GM21717 (cell line): ENCODE results near the gene SPOCK2.
"Not testable (repeated sequence)": the region's sequence is repeated elsewhere in the genome, so short reads cannot be mapped to it uniquely, and the experiment has no call there.

Source experiments
- ATAC-seq: cut with Tn5 transposase; IDR thresholded peaks from one replicate; pipeline ENCODE4 v1.9.1; 2021; ENCODE audit warnings: mild to moderate bottlenecking, moderate library complexity; ENCODE audit not compliant: unreplicated experiment

SPOCK2 gene

DNA sequence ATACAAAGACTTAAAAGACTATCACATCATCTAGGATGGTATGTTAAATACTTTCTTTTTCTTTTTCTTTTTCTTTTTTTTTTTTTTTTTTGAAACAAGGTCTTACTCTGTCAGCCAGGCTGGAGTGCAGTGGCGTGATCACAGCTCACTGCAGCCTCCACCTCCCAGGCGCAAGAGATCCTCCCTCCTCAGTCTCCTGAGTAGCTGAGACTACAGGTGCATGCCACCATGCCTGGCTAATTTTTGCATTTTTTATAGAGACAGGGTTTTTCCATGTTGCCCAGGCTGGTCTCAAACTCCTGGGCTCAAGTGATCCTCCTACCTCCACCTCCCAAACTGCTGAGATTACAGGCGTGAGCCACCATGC lies 19.6 kb upstream of the SPOCK2 start:
- ATAC-seq: not testable (repeated sequence)

DNA sequence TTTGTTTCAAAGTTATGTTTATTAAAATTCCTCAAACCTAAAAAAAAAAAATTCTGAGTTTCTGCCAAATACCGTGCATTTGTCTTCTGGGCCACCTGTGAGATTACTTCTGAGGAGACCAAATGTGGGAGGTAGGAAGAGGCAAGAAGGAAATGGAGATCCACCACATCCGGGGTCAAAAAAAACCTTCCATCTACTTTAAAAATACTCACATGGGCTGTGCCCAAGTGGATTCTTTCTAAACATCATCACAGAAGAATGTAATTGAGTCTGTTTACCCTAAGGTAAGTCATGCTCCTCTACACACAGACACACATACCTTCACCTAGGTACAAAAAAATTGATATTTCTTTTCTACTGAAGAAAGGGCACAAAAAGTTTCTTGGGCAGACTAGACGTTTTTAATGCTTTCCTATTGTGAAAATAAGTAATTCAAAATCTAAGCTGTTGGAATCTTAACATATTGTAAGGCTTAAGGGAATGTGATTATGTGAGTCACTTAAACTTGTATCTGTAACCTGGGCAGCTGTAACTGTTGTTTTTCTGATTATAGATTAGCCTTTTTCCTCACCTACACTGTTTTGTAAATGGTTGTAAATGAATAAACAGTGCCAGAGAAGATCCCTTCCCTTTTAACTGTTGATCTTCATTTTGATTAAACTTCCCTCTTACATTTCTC lies 19.1 kb upstream of the SPOCK2 start:
- ATAC-seq: no peak

DNA sequence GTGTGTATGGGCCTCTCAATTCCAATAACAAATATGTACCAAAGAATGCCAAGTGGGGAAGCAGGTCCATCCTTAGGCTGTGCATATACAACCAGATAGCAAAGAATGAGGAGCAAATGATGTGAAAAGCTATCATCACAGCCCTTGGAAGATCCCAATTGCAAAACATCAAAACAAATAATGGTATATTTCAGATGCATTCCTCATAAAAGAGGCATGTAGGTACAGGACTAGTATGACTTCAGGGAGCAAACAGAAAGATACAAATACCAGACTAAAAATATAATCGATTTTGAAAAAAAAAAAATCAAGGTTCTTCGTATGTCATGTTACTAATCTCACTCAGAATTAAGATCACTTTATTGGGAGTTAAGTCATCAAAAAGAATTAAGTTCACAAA lies 18.5 kb upstream of the SPOCK2 start:
- no peak for ATAC-seq

DNA sequence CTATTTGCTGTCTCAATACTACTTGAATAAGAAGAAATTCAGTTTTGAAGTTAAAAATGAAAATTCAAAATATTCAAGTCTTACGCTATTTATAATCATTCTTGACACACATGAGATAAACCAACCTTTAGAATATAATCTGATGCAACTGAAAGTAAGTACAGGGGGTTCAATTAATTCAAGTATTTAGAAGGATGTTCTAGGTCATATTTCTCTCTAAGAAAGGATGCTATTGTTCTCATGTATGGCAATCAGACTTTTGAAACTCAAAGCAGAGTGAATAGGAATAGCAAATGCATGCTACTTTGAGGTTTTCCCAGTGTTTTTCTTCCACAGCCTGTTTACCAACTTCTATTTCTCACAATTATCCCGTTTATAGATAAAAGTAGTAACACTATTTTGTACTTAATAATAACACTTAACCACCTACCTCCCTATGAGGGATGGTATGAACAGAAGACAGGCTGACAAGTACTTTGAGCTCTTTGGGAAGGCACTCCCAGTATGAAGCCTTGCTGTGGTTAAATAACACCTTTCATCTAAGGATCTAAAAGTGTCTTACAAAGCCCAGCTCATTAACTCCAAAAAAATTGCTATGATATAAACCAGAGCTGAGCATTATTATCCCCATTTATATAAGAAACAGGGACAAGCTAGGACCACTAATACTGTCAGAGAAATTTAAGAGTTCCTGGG lies 18.0 kb upstream of the SPOCK2 start:
- ATAC-seq: no peak

DNA sequence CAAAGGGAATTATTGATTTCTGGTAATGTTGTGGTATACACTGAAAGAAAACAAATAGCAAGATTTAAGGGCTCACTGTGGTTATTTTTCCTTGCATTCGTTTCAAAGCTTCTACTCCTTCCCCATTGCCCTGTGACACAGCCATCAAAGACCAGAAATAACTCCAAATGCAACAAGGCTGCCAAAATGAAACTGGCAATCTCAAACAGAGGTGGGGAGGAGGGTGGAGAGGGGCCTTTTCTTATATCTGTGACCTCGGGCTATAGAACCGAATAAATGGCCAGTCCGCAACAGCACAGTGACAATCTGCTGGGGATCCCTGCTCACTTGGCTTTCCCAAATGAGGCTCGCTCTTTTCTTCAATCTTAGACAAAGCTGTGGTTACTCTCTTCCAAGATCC lies 17.4 kb upstream of the SPOCK2 start:
- no peak for ATAC-seq

DNA sequence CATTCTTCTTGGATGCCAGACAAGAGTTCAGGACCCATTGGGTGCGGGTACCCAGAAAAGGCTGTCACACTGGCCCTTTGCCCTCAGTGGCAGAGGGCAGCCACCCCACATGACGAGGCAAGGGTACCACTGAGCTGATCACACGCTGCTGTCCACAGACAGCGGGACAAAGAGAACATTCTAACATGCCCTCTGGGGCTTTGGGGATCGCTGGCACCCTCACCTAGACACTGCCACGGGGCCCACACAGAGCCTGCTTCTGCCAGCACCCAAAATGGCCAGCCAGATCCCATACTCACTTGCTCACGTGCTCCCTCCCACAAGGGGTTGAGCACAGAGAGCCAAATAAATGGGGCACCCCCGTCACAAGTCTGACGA lies 16.7 kb upstream of the SPOCK2 start:
- no peak for ATAC-seq

DNA sequence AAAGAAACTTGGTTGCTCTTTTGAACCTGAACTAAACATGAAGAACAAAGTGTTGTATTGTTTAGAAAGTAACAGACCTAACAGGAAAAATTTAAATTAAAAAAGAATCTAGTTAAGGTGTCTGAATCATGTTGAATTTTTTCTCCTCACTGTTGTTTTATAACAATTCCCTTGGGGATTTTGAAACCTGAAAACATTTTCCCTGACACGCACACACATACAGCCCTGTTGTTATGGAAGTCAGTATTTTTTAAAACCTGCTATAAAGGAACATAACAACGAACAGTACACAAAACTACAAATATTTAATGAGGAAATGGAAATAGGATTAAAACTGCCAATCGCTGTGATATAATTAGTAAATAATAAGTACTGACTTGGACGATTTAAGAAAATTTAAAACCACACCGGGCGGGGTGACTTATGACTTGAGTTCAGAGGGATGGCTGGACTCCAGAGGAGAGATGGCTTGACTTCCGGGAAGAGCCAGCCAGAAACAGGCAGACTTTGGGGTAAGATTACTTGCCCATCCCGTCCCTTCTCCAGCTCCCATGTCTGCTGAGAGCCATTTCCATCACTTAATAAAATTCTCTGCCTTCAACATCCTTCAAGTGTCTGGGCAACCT lies 16.2 kb upstream of the SPOCK2 start:
- no peak for ATAC-seq

DNA sequence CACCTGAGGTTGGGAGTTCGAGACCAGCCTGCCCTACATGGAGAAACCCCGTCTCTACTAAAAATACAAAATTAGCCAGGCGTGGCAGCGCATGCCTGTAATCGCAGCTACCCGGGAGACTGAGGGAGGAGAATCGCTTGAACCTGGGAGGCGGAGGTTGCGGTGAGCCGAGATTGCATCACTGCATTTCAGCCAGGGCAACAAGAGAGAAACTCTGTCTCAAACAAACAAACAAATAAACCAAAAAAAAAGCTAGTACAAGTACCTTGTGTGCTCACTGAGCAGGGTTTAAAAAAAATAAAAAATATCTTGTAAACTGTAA lies 11.2 kb upstream of the SPOCK2 start:
- ATAC-seq: no peak

DNA sequence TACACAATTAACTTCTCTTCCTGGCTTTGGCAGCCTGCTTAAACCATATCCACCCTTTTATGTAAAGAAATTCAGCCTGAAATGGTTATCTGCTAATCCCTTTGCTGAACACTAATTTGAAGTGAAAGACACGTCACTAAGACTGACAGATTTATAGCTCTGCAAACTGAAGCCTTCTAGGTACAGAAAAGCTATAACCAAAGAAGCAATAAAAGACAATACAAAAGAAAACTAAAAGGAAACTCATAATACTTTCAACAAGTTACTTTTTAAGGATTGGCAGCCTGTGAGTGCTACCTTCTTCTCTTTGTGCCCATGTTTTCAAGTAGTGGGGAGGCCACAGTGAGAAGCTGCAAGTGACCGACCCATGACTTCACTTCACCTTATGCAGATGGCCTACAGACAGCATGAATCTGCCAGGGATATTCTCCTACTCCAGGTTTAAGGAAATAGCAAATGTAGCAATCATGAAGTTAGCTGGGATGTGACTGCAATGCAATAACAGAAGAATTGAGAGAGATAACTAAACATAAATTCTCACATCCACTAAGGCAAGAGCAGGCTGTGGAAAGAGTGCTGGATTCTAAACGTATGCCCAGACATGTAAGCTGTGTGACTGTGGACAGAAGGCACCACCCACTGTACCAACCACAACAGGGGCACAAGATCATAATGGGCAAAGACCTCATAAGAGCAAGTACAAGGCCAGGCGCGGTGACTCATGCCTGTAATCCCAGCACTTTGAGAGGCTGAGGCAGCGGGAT lies 10.7 kb upstream of the SPOCK2 start:
- no peak for ATAC-seq

DNA sequence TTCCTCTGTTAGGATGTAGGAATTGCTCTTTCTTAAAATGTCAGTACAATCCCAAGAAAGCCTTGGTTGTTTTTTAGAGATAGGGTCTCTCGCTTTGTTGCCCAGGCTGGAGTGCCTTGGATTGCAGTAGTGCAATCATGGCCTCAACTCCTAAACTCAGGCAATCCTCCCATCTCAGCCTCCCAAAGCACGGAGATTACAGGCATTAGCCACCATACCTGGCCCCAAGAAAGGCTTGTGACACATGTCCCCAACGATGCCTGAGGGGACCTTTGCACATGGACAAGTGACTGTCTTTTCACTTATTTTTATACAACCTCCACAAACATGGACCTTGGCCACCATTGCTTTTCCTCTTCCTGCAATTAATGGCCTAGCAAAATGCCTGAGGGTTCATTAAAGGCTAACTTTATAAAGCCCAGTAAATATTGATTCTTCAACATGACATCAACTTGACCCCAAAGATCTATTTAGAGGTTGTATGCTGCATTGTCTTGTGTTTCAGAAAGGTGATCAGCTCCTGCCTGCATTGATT lies 10.0 kb upstream of the SPOCK2 start:
- ATAC-seq: no peak

DNA sequence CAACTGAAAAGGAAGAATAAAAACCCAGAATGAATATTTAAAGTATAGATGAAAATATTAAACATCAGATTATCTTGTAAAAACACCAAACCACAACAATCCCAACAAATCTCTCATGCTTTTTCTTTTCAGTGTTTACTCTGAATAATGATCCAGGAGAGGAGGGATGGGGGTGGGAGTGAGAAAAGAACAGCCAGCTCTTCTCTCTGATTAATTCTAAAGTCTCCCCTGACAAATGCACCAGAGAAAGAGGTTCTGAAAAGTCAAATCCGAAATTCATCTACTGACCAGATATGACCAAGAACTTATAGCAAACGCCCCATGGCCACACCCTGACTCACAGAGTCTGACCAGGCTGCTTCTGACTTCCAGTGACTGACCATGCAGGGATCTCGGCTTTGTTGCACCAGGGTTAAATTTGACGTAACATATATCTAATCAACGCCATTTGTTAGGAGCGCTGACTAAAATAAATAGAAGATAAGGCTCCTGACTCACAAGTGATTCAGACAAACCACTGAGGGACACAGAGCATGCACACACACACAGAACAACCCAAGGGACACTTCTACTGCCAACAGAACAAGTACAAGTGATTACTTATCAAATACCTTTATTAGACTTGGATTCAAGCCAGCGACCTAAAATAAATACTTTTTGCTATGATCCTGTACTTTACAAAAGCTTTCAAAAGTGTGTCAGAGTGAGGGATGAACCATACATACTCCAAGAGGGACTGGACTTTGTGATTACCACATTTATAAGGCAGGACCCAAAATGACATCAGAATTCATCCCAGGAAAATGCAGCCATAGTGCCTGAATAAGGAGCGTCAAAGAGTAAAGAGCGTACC lies 9.3 kb upstream of the SPOCK2 start:
- no peak for ATAC-seq

DNA sequence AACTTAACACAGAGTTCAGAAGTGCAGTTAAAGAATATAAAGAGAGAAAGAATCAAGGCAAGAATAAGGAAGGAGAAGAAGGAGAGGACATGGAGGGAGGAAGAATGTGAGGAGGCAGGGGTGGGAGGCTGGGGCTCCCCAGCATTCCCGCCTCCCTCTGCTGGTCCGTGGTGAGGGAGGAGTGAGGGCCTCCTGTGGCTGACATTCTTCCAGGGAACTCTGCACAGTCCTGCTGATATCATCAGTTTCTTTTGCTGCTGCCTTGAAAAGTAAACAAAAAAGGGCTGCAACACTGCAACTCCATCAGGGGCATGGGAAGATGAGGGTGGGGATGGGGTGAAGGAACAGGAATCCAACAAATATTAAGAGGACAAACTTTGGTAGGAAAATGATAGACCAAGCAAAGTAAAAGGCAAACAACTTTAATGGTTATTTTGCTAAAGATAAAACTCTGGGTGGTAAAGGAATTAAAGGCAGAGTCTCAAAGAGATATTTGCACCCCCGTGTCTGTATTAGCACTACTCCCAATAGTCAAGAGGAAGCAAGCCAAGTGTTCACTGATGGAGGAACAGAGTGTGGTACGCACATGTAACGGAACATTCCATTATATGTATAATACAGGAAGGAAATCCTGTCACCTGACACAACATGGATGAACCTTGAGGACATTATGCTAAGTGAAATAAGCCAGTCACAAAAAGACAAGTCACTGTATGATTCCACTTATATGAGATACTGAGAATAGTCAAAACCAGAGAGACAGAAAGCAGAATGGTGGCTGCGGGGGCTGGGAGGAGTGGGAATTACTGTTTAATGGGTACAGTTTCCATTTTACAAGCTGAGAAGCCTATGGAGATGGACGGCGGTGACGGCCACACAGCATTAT lies 8.0 kb upstream of the SPOCK2 start:
- no peak for ATAC-seq

DNA sequence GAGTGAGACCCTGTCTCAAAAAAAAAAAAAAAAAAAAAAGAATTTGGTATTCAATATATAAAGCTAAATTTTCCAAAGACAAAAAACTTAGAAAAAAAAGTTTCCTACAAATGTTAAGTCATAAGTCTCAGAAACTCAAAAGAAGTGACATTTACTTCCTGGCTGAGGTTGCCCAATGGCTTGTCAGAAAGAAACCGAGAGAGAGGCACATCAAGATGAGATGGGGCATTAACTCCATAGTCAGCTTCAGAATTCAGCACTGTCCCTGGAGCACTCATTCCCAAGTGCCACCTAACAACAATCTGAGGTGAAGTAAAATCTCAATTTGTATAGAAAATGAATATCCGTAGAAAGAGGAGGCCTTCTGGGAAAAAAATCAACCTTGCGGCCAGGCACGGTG lies 6.8 kb upstream of the SPOCK2 start:
- ATAC-seq: no peak

DNA sequence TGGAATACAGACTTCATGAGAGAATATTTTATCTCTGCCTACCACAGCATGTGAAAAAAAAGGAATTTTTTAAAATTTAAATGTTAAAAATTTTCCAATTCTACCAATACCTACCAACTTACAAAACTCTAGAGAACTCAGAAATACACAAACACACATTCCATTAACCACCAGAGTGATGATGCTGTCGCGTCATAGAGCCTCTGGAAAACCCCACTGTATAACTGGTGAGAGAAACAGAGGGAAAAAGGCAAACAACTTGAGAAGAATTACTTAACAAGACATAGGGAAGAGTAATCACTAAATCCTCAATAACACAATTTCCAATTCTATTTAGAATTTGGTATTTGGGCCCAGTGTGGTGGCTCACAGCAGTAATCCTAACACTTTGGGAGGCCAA lies 6.2 kb upstream of the SPOCK2 start:
- no peak for ATAC-seq

DNA sequence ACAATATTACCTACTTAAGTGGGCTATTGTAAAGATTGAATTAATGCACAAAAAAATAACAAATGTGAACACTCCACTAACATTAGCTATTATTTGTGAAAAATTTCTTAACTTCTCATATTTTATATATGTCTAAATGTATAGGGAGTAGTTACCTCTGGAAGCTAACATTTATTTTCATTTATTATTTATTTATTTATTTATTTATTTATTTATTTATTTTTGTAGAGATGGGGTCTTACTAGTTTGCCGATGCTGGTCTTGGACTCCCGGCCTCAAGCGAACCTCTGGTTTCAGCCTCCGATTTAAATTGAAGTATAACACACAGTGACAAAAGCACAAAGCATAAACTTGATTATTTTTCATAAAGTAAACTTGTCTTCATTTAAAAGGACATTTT lies 5.1 kb upstream of the SPOCK2 start:
- no peak for ATAC-seq

DNA sequence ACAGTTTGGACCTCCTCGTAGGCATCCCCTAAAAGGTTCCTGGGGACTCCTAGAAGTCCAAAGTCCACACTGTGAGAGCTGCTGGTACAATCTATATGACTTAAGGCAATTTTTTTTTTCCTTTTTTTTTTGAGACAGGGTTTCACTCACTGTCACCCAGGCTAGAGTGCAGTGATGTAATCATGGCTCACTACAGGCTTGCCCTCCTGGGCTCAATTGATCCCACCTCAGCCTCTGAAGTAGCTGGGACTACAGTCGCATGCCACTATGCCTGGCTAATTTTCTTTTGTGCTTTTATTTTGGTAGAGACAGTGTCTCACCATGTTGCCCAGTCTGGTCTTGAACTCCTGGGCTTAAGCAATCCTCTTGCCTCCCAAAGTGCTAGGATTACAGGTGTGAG lies 4.6 kb upstream of the SPOCK2 start:
- ATAC-seq: no peak

DNA sequence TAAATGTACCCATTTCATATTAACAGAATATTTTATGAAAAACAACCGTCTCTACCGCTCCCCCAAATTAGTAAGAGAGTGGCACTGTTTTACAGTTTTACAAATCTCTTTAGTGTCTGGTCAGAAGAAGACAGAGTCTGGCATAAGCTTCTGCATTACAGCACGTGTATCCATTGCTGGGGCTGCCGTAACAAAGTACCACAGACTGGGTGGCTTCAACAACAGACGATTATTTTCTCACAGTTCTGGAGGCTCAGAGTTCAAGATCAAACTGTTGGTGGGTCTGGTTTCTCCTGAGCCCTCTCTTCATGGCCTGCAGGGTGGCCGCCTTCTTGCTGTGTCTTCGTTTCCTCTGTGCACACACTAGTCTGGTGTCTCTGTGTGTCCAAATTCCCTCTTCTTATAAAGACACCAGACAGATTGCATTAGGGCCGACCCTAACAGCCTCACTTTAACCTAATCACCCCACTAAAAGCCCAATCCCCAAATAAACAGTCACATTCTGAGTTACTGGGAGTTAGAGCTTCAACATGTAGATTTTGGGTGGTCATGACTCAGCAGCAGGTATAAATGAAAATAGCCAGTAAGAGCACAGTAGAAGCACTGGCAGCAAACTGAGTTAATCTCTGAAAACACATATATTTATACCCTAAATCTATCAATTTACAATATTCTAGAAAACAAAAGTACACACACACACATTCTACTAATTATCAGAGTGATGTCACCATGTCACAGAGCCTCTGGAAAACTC lies 4.0 kb upstream of the SPOCK2 start:
- ATAC-seq: no peak

DNA sequence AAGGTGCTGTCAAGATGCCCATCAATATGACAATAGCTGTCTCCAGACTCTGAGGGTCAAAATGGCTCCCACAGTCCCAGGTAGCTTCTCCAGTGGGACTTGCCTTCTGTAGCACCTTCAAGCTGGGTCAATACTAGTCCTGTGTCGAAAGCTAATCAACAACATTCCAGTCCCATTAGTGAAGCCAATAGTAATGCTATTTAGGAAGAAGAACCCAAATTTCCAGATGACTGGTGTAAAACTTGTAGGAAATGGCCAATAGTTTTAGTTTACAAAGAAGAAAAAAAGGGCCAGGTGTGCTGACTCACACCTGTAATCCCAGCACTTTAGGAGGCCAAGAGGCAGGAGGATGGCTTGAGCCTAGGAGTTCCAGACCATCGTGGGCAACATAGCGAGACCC lies 2.0 kb upstream of the SPOCK2 start:
- ATAC-seq: no peak

DNA sequence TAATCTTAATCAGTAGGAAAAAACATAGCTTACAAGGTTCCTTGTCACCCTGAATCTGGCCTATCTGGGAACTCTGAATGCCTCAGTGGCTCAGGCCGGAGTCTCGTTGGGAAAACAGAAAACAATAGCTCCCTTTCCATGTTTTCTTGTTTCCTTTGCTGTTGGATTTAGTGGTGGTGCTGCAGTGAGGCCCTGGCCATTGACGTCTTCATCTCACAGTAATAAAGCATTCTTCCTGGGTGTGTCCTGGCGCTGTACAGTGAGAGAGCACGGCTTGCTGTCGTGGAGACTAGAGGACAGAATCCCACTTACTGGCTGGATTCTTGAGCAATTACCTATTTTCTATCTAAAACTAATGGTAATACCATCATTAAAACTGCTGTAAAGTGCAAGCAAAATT lies 1.3 kb upstream of the SPOCK2 start:
- ATAC-seq: no peak
